ENCODE results near the gene CAGE1.

Gene CAGE1

GRCh38 chr6:7414811-7415210 is 25.3 kb upstream of the CAGE1 start:
- TF ChIP-seq, protein P1, sequence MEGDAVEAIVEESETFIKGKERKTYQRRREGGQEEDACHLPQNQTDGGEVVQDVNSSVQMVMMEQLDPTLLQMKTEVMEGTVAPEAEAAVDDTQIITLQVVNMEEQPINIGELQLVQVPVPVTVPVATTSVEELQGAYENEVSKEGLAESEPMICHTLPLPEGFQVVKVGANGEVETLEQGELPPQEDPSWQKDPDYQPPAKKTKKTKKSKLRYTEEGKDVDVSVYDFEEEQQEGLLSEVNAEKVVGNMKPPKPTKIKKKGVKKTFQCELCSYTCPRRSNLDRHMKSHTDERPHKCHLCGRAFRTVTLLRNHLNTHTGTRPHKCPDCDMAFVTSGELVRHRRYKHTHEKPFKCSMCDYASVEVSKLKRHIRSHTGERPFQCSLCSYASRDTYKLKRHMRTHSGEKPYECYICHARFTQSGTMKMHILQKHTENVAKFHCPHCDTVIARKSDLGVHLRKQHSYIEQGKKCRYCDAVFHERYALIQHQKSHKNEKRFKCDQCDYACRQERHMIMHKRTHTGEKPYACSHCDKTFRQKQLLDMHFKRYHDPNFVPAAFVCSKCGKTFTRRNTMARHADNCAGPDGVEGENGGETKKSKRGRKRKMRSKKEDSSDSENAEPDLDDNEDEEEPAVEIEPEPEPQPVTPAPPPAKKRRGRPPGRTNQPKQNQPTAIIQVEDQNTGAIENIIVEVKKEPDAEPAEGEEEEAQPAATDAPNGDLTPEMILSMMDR (IDR thresholded peaks at IDR 0.05; ENCODE audit: insufficient read depth, low read length, missing control alignments) = no peak
- ChIA-PET POLR2A (no interaction called here), CTCF (interaction anchor here (0.6 kb wide), 1 partner anchor 18 kb away, joined by 3 read pairs; no protein-coding TSS in a partner anchor)
- peak; percentile 63 for DNase-seq (ENCODE audit: low read depth, low spot score)
- H3K4me3 ChIP-seq (ENCODE audit: low read depth, low read length) = no peak overlapping the region

GRCh38 chr6:7413151-7413823 is 23.7 kb upstream of the CAGE1 start:
- ChIA-PET POLR2A (no interaction called here), CTCF (interaction anchor here (1.3 to 1.5 kb wide), 2 partner anchors 10 to 203 kb away, joined by 3 to 5 read pairs; no protein-coding TSS in a partner anchor)
- no peak overlapping the region for H3K4me3 ChIP-seq (ENCODE audit: low read depth, low read length)
- no peak for DNase-seq (ENCODE audit: low read depth, low spot score)
- TF ChIP-seq, protein P1 (IDR thresholded peaks at IDR 0.05; ENCODE audit: insufficient read depth, low read length, missing control alignments) = no peak

- ChIA-PET POLR2A (no interaction called here), CTCF (interaction anchor here (0.9 to 1.0 kb wide), 2 partner anchors 13 to 78 kb away, joined by 3 to 4 read pairs; no protein-coding TSS in a partner anchor)
- no peak overlapping the region for H3K4me3 ChIP-seq (ENCODE audit: low read depth, low read length)
- no peak for DNase-seq (ENCODE audit: low read depth, low spot score)
- TF ChIP-seq, protein P1 (IDR thresholded peaks at IDR 0.05; ENCODE audit: insufficient read depth, low read length, missing control alignments) = no peak
These were observed 21.8 kb upstream of the CAGE1 start for GRCh38 chr6:7411328-7411727.

DNA sequence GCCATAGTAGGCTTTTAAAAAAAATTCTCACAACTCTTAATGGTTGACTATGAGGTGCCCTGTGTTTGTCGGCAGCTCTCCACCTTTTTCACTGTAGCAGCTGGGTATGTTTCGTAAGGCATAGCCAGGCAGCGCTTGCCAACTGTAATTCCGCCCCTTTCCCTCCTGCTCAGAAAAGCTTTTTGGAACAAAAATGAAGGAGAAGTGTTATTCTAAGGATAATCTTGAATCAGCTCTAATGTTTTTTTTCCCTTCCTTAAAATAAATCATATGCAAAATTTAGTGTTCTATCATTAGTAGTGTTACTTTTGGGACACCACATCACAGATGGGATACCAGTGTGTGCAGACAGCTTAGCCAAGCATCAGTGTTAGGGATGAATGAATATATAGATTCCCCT is 21.3 kb upstream of the CAGE1 start:
- H3K4me3 ChIP-seq (ENCODE audit: low read depth, low read length) = no peak overlapping the region
- POLR2A ChIA-PET = no interaction called here
- DNase-seq (ENCODE audit: low read depth, low spot score) = no peak
- CTCF ChIA-PET = interaction anchor here (0.9 to 1.0 kb wide), 2 partner anchors 13 to 78 kb away, joined by 3 to 4 read pairs; no protein-coding TSS in a partner anchor
- TF ChIP-seq, protein P1 (IDR thresholded peaks at IDR 0.05; ENCODE audit: insufficient read depth, low read length, missing control alignments) = no peak

DNA sequence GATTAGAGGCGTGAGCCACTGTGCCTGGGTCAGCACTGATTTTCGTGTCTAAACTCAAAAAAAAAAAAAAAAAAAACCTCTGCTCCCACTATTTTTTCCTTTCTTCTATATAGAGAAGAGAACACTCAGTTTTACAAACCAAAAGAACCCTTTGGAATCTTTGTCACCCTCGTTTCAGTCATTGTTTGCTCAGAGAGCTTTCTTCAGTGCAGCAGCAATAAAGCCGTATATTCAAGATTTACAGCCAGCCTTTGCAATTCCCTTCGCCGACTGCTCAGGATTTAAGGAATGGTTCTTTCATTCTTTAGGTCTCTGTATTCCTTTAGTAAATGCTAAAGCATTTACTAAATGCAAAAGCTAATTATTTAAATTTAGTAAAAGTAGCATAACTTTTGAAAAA is 20.2 kb upstream of the CAGE1 start:
- CTCF ChIA-PET = interaction anchor here (1.1 kb wide), 1 partner anchor 20 kb away, joined by 4 read pairs; the partner anchor contains the start of genes CAGE1 and RIOK1
- DNase-seq (ENCODE audit: low read depth, low spot score) = no peak
- H3K4me3 ChIP-seq (ENCODE audit: low read depth, low read length) = no peak overlapping the region
- TF ChIP-seq, protein P1 (IDR thresholded peaks at IDR 0.05; ENCODE audit: insufficient read depth, low read length, missing control alignments) = no peak
- POLR2A ChIA-PET = no interaction called here

GRCh38 chr6:7406743-7407142 is 17.2 kb upstream of the CAGE1 start:
- TF ChIP-seq, protein P1 (IDR thresholded peaks at IDR 0.05; ENCODE audit: insufficient read depth, low read length, missing control alignments) = no peak
- CTCF ChIA-PET = no interaction called here
- no peak for DNase-seq (ENCODE audit: low read depth, low spot score)
- H3K4me3 ChIP-seq (ENCODE audit: low read depth, low read length) = no peak overlapping the region
- POLR2A ChIA-PET = no interaction called here

All from AG04449 (cell line).